Left ventricle myocardium superior (tissue), 1 donor: ENCODE data around the gene SLC6A20. TPM values are rescaled to one million over a fixed set of nuclear protein-coding genes. Genes with fewer than 3 reads are reported as not detected.

ENCODE experiments used
- ATAC-seq: fragments of 200-7000 bp; cut with Tn5 transposase; one replicate; pipeline ENCODE4 v1.9.1; 2020; ENCODE audit warnings: mild to moderate bottlenecking, moderate library complexity
- DNase-seq: peaks from one replicate; pipeline ENCODE4 v3.0.0-alpha.2; 2020
- intact Hi-C: fragments of 100-400 bp; cut with micrococcal nuclease; formaldehyde crosslinking; loops from one replicate; pipeline ENCODE4 v1.11.0; 2022
- total RNA-seq: library from RNA; stranded (reverse); fragmentation: NEBNext Ultra II Directional; extraction: Animal tissue kit (Norgen Biotek cat#: 25700); gene quantifications from one replicate; pipeline ENCODE4 v1.2.1, GENCODE V29; 2021
- donor health status: DM: no; HTN: yes; CAD: no; lungs with severe emphysema.

Gene SLC6A20
- total RNA-seq, 1 donor from 2014 or later = not detected

- ATAC-seq = no peak
- intact Hi-C loops = no loop called here
- DNase-seq = no peak
Observed at GRCh38 chr3:45742461-45743089, 53.8 kb downstream of the SLC6A20 start.

GRCh38 chr3:45741742-45742460 is 54.4 kb downstream of the SLC6A20 start:
- ATAC-seq = no peak
- DNase-seq = no peak
- intact Hi-C loops = no loop called here

GRCh38 chr3:45741247-45741646 is 55.1 kb downstream of the SLC6A20 start:
- intact Hi-C loops = no loop called here
- ATAC-seq = no peak
- no peak for DNase-seq

- ATAC-seq (no peak), DNase-seq (no peak)
- intact Hi-C loops = no loop called here
Observed at GRCh38 chr3:45739991-45740390, 56.3 kb downstream of the SLC6A20 start.

DNA sequence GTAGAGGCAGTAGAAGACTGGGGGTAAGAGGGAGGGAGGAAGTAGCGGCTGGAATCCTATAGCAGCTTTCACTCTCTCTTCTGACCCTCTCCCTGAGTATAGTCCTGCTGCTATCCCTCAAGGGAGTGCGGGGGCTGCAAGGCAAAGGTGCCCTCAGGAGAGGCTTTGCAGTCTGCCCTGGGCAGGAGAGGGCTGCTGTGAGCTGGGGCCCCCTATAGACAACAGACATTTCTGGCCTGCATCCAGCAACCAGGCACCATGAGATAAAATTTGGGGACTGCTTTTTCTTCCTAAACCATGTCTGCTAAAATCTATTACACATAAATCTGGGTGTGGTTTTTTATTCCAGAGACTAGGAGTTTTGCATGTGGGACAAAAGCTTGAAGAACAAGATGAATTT is 59.1 kb downstream of the SLC6A20 start:
- ATAC-seq = no peak
- intact Hi-C loops = no loop called here

DNA sequence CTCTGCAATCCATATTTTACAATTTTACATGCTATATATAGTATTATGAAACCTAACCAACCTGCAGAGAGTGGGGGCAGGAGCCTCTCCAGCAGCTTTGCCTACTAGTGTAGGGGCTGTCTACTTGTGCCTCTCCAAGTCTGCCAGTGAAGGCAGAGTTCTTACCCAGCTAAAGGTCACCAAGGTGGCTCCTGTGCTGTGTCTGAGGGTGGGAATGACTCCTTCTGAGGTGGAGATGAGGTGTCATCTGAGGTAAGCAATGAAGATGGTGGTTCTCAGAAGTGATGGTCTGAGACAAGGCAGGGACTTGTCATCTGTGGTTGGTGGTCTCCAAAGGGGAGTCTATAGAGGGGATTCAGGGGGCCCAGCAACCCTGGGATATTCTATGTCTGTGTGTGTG is 59.6 kb downstream of the SLC6A20 start:
- ATAC-seq = no peak

More for the DNA sequence above, 59.1 kb downstream of the SLC6A20 start:
- no peak for DNase-seq

DNA sequence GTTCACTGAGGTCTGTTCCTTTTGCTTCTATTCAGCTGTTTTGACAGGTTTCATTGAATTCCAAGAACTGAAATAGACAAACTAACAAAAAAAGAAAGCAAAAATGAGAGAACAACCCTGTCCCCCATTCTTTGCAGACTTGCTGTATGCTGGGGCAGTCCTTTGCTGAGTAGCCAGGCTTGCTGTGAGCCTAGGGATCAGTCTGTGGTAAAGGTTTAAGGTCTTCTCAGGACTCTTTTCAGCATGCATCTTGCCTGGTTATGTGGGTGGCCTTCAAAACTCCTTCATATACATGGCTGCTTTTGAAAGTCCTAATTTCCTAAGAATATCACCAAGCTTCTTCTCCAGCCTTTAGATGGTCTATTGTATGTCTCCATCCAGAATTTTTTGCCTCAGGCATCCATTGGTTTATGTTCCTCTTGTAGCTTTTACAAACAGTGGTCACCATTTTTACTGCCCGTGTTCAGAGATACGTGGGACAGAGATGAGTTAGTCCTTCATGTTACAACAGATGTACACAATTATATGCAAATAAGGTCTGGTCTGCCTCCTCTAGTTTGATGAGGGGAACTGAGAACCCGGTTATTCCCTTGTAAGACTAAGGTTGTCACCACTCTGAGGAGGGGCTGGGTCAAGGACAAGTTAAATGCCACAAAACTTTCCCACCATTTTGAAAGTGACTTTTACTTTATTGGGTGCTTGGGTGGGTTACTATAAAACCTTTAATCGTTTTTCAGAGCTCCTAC is 65.8 kb downstream of the SLC6A20 start:
- intact Hi-C loops = no loop called here
- ATAC-seq (no peak), DNase-seq (no peak)

More for the DNA sequence above, 59.6 kb downstream of the SLC6A20 start:
- DNase-seq = no peak
- intact Hi-C loops = no loop called here

DNA sequence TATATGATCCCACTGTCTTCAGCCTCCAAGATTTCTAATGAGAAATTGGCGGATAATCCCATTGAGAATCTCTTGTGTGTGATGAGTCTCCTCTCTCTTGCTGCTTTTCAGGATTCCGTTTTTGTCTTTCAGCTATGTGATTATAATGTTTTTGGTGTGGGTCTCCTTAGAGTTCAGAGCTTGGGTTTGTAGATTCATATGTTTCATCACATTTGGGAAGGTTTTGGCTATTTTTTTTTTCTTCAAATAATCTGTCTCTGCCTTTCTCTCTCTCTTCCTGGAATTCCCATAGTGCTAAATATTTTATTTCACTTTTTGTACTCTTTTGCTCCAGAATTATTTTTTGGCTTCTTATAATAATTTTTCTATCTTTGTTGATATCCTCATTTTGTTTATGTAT is 66.7 kb downstream of the SLC6A20 start:
- DNase-seq (no peak), ATAC-seq (no peak)
- intact Hi-C loops = no loop called here

- intact Hi-C loops = no loop called here
- no peak for ATAC-seq
- DNase-seq = no peak
Observed at GRCh38 chr3:45724911-45725310, 71.4 kb downstream of the SLC6A20 start.

GRCh38 chr3:45719655-45720487 is 76.5 kb downstream of the SLC6A20 start:
- DNase-seq (no peak), ATAC-seq (no peak)
- intact Hi-C loops = no loop called here

- DNase-seq = no peak
- peak; percentile 67 for ATAC-seq
- intact Hi-C loops = no loop called here
Observed at GRCh38 chr3:45716790-45717336, 79.5 kb downstream of the SLC6A20 start.

- intact Hi-C loops = no loop called here
- ATAC-seq = no peak
- DNase-seq = no peak
Observed at GRCh38 chr3:45715945-45716344, 80.4 kb downstream of the SLC6A20 start.

GRCh38 chr3:45712434-45713110 is 83.8 kb downstream of the SLC6A20 start:
- ATAC-seq = no peak
- no peak for DNase-seq
- intact Hi-C loops = no loop called here

GRCh38 chr3:45711931-45712330 is 84.4 kb downstream of the SLC6A20 start:
- intact Hi-C loops = no loop called here
- DNase-seq (no peak), ATAC-seq (no peak)

DNA sequence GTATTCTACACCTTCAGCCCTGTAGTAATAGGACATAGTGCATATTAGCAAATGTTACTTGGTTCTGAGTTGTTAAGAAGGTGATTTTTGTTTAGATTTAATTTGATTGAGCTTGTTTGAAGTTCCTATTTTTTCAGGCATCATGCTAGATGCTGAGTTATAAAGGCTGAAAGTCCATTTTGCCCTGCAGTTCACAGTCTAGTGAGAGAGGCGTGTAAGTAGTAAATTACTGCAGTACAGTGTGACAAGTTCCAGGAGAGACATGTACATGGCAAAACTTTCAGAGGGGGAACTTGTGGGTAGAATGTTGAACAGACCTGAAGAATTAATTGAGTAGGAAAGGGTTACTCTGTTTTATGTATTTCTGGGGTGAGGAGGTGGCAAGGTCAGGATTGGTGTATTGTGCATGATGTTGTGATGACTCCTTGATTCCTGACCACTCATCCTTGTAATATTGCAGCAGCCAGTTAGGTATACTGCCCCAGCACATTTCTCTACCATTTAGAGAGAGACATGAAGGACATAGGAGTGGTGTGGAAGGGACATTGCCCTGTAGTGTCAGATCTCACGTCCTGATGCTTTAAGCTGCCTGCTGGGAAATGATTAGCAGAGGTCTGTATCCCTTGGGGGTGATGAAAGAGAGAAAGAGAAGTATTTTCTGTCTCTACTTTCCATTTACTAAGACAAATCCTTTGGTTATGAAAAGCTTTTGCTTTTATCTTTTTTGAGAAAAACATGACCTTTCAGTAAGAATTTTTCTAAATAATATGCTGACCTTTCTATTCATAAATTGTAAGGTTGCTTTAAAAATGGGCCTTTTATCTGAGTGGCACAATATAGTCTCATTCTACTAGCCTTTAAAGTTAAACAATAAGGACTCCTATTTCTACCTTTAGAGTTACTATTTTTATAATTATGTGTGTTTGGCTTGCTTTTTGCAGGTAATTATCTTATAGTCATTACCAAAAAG is 90.2 kb downstream of the SLC6A20 start:
- no peak for ATAC-seq
- intact Hi-C loops = no loop called here
- DNase-seq = no peak
